HepG2 (cell line): ENCODE results near the gene SLU7. TPM values are rescaled to one million over a fixed set of nuclear protein-coding genes. Genes with fewer than 3 reads are reported as not detected.

Experiments used
- KAT8 ChIP-seq: IDR thresholded peaks from 2 replicates; pipeline ENCODE4 v1.6.1; 2016; ENCODE audit warnings: missing genetic modification reagents, missing compliant biosample characterization
- MBNL3 ChIP-seq: fragments of 250-450 bp; sonication (Bioruptor Pico); conservative IDR thresholded peaks from 2 replicates; pipeline ENCODE4 v1.8.0; 2022; ENCODE audit warnings: mild to moderate bottlenecking, inconsistent platforms
- MLX ChIP-seq: IDR thresholded peaks from 2 replicates; pipeline ENCODE4 v1.6.1; 2016
- PLRG1 ChIP-seq: fragments of 450-650 bp; conservative IDR thresholded peaks from 2 replicates; pipeline ENCODE4 v1.6.1; 2016
- POGK ChIP-seq: sonication (generic); formaldehyde crosslinking; conservative IDR thresholded peaks from 2 replicates; pipeline ENCODE4 v1.8.0; 2022; ENCODE audit warnings: mild to moderate bottlenecking, moderate library complexity, missing genetic modification reagents
- SKI ChIP-seq: fragments of 450-650 bp; IDR thresholded peaks from one replicate; pipeline ENCODE4 v1.6.1; 2018; ENCODE audit warnings: mild to moderate bottlenecking; ENCODE audit not compliant: partially characterized antibody
- TCF12 ChIP-seq, 2 experiments: fragments of 450-650 bp in 1 of 2; sonication (generic) in 1 of 2; formaldehyde crosslinking in 1 of 2; IDR thresholded peaks; 2 replicates each; pipeline versions ENCODE4 v1.6.1 to v1.8.0; 2017 to 2022; ENCODE audit warnings: antibody characterized with exemption in 1 of 2, mild to moderate bottlenecking in 1 of 2, missing genetic modification reagents in 1 of 2, moderate library complexity in 1 of 2
- ZBTB26 ChIP-seq: IDR thresholded peaks from 2 replicates; pipeline ENCODE4 v1.6.1; 2016; ENCODE audit warnings: missing compliant biosample characterization, missing genetic modification reagents, borderline replicate concordance
- ZFP91 ChIP-seq: sonication (generic); formaldehyde crosslinking; IDR thresholded peaks from 2 replicates; pipeline ENCODE4 v1.9.0; 2022; ENCODE audit warnings: missing genetic modification reagents, mild to moderate bottlenecking, borderline replicate concordance
- ZIK1 ChIP-seq: sonication (generic); formaldehyde crosslinking; IDR thresholded peaks from 2 replicates; pipeline ENCODE4 v1.5.0; 2020; ENCODE audit warnings: mild to moderate bottlenecking, low read depth, missing genetic modification reagents, borderline replicate concordance
- ZNF205 ChIP-seq: IDR thresholded peaks from 2 replicates; pipeline ENCODE4 v1.6.1; 2018; ENCODE audit warnings: missing biosample characterization, missing genetic modification reagents
- ZNF263 ChIP-seq: sonication (generic); formaldehyde crosslinking; IDR thresholded peaks from 2 replicates; pipeline ENCODE4 v1.4.0; 2020; ENCODE audit warnings: missing genetic modification reagents
- ZNF549 ChIP-seq: sonication (generic); formaldehyde crosslinking; IDR thresholded peaks from 2 replicates; pipeline ENCODE4 v1.5.0; 2020; ENCODE audit warnings: missing genetic modification reagents
- ZSCAN20 ChIP-seq: sonication (generic); formaldehyde crosslinking; IDR thresholded peaks from 2 replicates; pipeline ENCODE4 v1.4.0; 2020; ENCODE audit warnings: missing genetic modification reagents, mild to moderate bottlenecking, borderline replicate concordance
- ZSCAN25 ChIP-seq: sonication (generic); formaldehyde crosslinking; IDR thresholded peaks from 2 replicates; pipeline ENCODE4 v1.8.0; 2022; ENCODE audit warnings: mild to moderate bottlenecking, missing genetic modification reagents
- ZSCAN5A ChIP-seq: sonication (generic); formaldehyde crosslinking; IDR thresholded peaks from 2 replicates; pipeline ENCODE4 v1.8.0; 2022; ENCODE audit warnings: mild to moderate bottlenecking, missing genetic modification reagents, borderline replicate concordance
- ZUFSP ChIP-seq: sonication (generic); formaldehyde crosslinking; IDR thresholded peaks from 2 replicates; pipeline ENCODE4 v1.9.0; 2021; ENCODE audit warnings: missing genetic modification reagents, mild to moderate bottlenecking, borderline replicate concordance
- polyA plus RNA-seq, 8 experiments: library from polyadenylated mRNA; depleted of rRNA in 3 of 8; stranded (reverse) in 7 of 8; unstranded in 1 of 8; fragments of >200 nt; fragmentation: Illumina TruSeq in 4 of 8; extraction: Trizol in 4 of 8; gene quantifications; 2 replicates each; pipeline versions ENCODE4 v1.2.1 to v1.2.3, GENCODE V29; 2011 to 2016; ENCODE audit warnings: low read depth in 4 of 8, missing spikeins in 1 of 8, mixed read lengths in 1 of 8; ENCODE audit not compliant: insufficient read depth in 1 of 8
- total RNA-seq, 5 experiments: library from RNA; depleted of rRNA; stranded (reverse); fragments of >200 nt; fragmentation: Illumina TruSeq; extraction: Trizol; gene quantifications; 2 replicates each; pipeline ENCODE4 v1.2.3, GENCODE V29; 2016; ENCODE audit warnings: low read depth in 1 of 5
- TF ChIP-seq, protein P1 (sequence below): IDR thresholded peaks from 2 replicates; pipeline ENCODE4 v1.6.1; 2016; ENCODE audit warnings: mild to moderate bottlenecking

The SLU7 gene
- total and polyA plus RNA-seq, 2 of the 13 experiments (the other 11 are each of a cell fraction or from before 2014, with no cell fraction given): 24.0 to 39.2 TPM

DNA sequence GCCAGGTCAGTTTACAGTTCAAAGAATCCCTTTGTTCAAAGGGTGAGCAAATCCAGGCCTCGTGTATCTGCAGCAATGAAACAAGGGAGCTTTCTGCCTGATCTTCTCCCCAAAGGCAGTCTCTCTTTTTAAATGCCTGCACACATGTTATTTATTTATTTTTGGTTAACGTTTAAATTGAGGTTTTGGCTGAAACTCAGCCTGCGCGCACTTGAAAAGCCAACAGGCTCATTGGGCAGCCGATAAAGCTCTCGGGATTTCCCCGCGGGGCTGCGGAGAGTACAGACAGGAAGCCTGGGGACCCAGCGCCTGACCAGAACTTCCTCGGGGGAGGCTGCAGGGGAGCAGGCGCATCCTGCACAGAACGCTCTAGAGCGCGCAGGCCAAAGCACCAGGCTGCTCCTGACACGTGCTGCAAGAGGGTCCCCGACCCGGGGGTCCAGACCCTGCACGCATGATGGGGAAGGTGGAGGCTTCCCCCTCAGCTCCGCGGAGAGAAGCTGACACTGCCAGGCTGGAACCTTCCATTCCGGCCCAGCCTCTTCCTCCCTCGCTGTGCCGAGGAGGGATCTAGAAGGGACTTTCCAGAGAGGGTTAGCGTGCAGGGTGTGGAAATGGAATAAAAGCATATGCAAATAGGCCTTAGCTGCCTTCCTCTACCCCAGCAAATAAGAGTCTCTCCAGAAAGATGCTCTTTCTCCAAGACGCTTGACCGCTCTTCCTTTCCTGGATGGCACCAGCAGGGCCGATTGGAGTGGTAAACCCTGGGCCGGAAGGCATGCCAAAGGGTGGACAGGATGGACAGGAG, 48.9 kb upstream of the SLU7 start (continued):
- TF ChIP-seq ZSCAN5A (CRISPR knock-in tag) (no peak), PLRG1 (no peak), ZFP91 (CRISPR knock-in tag) (peak; percentile 87; the same call in 1 of the 2 replicates), KAT8 (CRISPR knock-in tag) (peak; percentile 73), ZSCAN20 (CRISPR knock-in tag) (no peak), MBNL3 (no peak), MLX (CRISPR knock-in tag) (no peak; the same call in 1 of the 2 replicates), ZNF263 (CRISPR knock-in tag) (no peak; the same call in 1 of the 2 replicates), ZNF205 (CRISPR knock-in tag) (peak; percentile 61; the same call in 1 of the 2 replicates), SKI (no peak), ZSCAN25 (CRISPR knock-in tag) (peak; percentile 43; the same call in 1 of the 2 replicates), ZNF549 (CRISPR knock-in tag) (no peak; the same call in 1 of the 2 replicates), ZBTB26 (CRISPR knock-in tag) (peak; percentile 98), ZIK1 (CRISPR knock-in tag) (peak; percentile 91; the same call in 1 of the 2 replicates), TCF12 (IDR thresholded peaks at IDR 0.05) (no peak), TCF12 (CRISPR knock-in tag; IDR thresholded peaks at IDR 0.05) (no peak), ZUFSP (no peak), POGK (peak; percentile 83)
- TF ChIP-seq, protein P1, sequence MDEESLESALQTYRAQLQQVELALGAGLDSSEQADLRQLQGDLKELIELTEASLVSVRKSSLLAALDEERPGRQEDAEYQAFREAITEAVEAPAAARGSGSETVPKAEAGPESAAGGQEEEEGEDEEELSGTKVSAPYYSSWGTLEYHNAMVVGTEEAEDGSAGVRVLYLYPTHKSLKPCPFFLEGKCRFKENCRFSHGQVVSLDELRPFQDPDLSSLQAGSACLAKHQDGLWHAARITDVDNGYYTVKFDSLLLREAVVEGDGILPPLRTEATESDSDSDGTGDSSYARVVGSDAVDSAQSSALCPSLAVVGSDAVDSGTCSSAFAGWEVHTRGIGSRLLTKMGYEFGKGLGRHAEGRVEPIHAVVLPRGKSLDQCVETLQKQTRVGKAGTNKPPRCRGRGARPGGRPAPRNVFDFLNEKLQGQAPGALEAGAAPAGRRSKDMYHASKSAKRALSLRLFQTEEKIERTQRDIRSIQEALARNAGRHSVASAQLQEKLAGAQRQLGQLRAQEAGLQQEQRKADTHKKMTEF (CRISPR knock-in tag): peak; percentile 83
